Brain microvascular endothelial cell (primary cell): ENCODE measurements around the gene IFRD1.

Experiments used
- DNase-seq: peaks from one replicate; pipeline ENCODE4 v3.0.0-alpha.2; 2020
- H3K27ac ChIP-seq: fragments of 250-450 bp; sonication (Bioruptor Pico); 2 replicates; pipeline ENCODE4 v1.5.1; 2020; ENCODE audit warnings: mild to moderate bottlenecking, moderate library complexity
- H3K27me3 ChIP-seq: fragments of 250-450 bp; sonication (Bioruptor Pico); replicated peaks from 2 replicates; pipeline ENCODE4 v1.5.1; 2020; ENCODE audit warnings: mild to moderate bottlenecking
- H3K36me3 ChIP-seq: fragments of 250-450 bp; sonication (Bioruptor Pico); replicated peaks from 2 replicates; pipeline ENCODE4 v1.5.1; 2020; ENCODE audit warnings: mild to moderate bottlenecking
- H3K4me3 ChIP-seq: 2 replicates; pipeline ENCODE4 v1.5.1; 2011; ENCODE audit warnings: low read depth, mild to moderate bottlenecking, control low read depth, low read length, moderate library complexity
- in situ Hi-C: cut with HindIII; loops from 2 replicates; pipeline ENCODE4 v1.10.0; 2017; ENCODE audit warnings: low sequenced_read_pairs, low pct_ligation_motif_present
- TF ChIP-seq, protein P1 (sequence below): IDR thresholded peaks from 2 replicates; pipeline ENCODE4 v1.5.1; 2011; ENCODE audit warnings: low read depth, mild to moderate bottlenecking, moderate library complexity, low read length, control low read depth, inconsistent platforms; ENCODE audit errors: missing control alignments

The IFRD1 gene

DNA sequence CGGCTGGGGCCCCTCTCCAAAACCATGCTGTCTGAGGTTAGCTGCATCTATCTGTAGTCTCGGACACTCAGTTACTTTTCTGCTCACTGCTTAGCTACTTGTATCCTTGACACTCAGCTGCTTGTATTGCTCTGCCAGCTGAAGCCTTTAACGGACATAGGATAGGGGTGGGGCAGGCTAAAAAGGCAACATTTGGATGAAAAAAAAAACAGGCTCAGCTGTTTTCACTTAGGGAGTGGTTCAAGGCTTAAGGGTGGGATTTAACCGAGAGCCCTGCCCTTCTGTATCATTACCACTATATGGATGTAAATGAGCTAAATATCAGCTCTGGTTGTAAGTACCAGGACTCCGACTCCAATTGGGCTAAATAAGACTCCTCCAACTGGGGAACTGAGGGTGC, 59.1 kb downstream of the IFRD1 start:
- no peak overlapping the region for H3K27ac ChIP-seq
- TF ChIP-seq, protein P1, sequence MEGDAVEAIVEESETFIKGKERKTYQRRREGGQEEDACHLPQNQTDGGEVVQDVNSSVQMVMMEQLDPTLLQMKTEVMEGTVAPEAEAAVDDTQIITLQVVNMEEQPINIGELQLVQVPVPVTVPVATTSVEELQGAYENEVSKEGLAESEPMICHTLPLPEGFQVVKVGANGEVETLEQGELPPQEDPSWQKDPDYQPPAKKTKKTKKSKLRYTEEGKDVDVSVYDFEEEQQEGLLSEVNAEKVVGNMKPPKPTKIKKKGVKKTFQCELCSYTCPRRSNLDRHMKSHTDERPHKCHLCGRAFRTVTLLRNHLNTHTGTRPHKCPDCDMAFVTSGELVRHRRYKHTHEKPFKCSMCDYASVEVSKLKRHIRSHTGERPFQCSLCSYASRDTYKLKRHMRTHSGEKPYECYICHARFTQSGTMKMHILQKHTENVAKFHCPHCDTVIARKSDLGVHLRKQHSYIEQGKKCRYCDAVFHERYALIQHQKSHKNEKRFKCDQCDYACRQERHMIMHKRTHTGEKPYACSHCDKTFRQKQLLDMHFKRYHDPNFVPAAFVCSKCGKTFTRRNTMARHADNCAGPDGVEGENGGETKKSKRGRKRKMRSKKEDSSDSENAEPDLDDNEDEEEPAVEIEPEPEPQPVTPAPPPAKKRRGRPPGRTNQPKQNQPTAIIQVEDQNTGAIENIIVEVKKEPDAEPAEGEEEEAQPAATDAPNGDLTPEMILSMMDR = no peak
- no peak overlapping the region for H3K4me3 ChIP-seq
- in situ Hi-C loops = no loop called here
- no peaks in the 10 kb centered on the region for H3K36me3 ChIP-seq
- no peaks in the 10 kb centered on the region for H3K27me3 ChIP-seq
- DNase-seq = no peak

- in situ Hi-C loops = no loop called here
- H3K27me3 ChIP-seq = no peaks in the 10 kb centered on the region
- H3K36me3 ChIP-seq = no peaks in the 10 kb centered on the region
- TF ChIP-seq, protein P1 = no peak
- no peak overlapping the region for H3K4me3 ChIP-seq
- H3K27ac ChIP-seq = peak overlapping the region; percentile 3
- DNase-seq = peak; percentile 64
These were observed 59.9 kb downstream of the IFRD1 start for GRCh38 chr7:112510001-112510742.

- in situ Hi-C loops = no loop called here
These were observed 60.5 kb downstream of the IFRD1 start for GRCh38 chr7:112510743-112511110.

DNA sequence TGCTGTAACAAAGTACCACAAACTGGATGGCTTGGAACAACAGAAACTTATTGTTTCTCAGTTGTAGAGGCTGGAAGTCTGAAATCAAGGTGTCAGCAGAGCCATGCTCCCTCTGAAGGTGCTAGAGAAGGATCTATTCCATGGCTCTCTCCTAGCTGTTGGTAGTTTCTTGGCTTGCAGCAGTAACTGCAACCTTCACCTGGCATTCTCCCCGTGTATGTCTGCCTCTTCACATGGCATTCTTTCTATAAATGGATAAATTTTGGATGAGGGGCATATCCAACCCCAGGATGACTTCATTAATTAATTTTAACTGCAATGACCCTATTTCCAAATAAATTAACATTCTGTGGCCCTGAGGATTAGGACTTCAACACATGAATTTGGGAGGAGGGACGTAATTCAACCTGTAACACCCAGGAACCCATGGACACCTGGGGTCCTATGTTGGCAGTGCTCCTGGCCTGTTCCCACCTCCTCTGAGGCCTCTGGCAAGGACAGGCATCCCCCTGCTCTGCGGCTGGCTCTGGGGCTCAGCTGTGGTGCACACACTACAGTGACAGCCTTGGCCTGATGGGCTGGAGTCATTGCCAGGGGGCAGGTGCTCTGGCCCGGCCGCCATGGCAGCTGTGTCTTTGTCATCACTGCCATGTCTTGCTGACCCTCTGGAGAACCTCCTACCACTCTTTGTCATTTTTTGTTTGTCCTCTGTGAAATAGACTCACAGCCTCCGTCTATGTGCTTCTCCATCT, 61.4 kb downstream of the IFRD1 start:
- TF ChIP-seq, protein P1 = no peak
- no peak for DNase-seq
- in situ Hi-C loops = no loop called here

More at GRCh38 chr7:112510743-112511110, 60.5 kb downstream of the IFRD1 start:
- DNase-seq = no peak
- Histone ChIP-seq H3K4me3 (no peak overlapping the region), H3K27me3 (no peaks in the 10 kb centered on the region), H3K36me3 (no peaks in the 10 kb centered on the region), H3K27ac (no peak overlapping the region)
- TF ChIP-seq, protein P1 = no peak

GRCh38 chr7:112512451-112513210, 62.4 kb downstream of the IFRD1 start:
- Histone ChIP-seq H3K27ac (no peak overlapping the region), H3K4me3 (no peak overlapping the region), H3K27me3 (no peaks in the 10 kb centered on the region), H3K36me3 (no peaks in the 10 kb centered on the region)
- in situ Hi-C loops = no loop called here
- TF ChIP-seq, protein P1 = no peak
- DNase-seq = no peak

More for the DNA sequence above, 61.4 kb downstream of the IFRD1 start:
- Histone ChIP-seq H3K4me3 (no peak overlapping the region), H3K27me3 (no peaks in the 10 kb centered on the region), H3K36me3 (no peaks in the 10 kb centered on the region), H3K27ac (no peak overlapping the region)
